ENCODE measurements around the gene CNOT6. TPM values are rescaled to one million over a fixed set of nuclear protein-coding genes. Genes with fewer than 3 reads are reported as not detected.
A peak's percentile ranks its signal among the peaks of the same experiment; 100 is the strongest.
"Not testable (repeated sequence)": the region's sequence is repeated elsewhere in the genome, so short reads cannot be mapped to it uniquely, and the experiment has no call there.

CNOT6 gene
- total RNA-seq, 1 donor from 2014 or later = 49.7 TPM

DNA sequence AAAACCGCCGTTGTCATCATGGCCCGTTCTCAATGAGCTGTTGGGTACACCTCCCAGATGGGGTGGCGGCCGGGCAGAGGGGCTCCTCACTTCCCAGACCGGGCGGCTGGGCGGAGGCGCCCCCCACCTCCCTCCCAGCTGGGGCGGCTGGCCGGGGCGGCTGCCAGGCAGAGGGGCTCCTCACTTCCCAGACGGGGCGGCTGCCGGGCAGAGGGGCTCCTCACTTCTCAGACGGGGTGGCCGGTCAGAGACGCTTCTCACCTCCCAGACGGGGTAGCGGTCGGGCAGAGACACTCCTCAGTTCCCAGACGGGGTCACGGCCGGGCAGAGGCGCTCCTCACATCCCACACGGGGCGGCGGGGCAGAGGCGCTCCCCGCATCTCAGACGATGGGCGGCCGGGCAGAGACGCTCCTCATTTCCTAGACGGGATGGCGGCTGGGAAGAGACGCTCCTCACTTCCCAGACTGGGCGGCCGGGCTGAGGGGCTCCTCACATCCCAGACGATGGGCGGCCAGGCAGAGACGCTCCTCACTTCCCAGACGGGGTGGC, 36.9 kb downstream of the CNOT6 start:
- H3K4me3 Mint-ChIP-seq; H3K9me3 Mint-ChIP-seq; H3K27ac Mint-ChIP-seq; DNase-seq (ENCODE audit: low spot score); H3K27me3 Mint-ChIP-seq (ENCODE audit: insufficient read depth); intact Hi-C loops (cut with micrococcal nuclease): not testable (repeated sequence)
- H3K36me3 Mint-ChIP-seq (ENCODE audit: low read depth) = peaks cover 26% of the 10 kb centered on the region
- peaks cover 14% of the 10 kb centered on the region for H3K4me1 Mint-ChIP-seq (ENCODE audit: low read depth)

DNA sequence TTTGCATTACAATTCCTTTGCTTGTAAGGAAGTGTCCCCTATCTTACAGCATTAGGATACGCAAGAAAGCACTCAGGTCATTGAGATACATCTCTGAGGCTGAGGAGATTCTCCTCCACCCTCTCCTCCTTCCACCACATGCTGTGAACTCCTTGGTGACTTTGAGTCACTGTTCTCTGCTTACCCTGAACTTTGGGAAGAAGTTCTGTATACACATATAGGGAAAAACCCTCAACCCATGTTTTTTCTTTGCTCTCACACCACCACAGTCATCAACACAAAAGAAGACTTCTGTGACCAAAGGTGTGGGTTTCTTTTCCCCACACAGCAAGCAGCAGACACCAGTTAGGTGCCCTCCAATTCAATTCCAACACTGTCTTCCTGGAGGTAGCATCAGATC, 38.1 kb downstream of the CNOT6 start:
- Mint-ChIP-seq H3K27me3 (ENCODE audit: insufficient read depth) (no peaks in the 10 kb centered on the region), H3K4me1 (ENCODE audit: low read depth) (peaks cover 15% of the 10 kb centered on the region), H3K4me3 (no peak overlapping the region), H3K36me3 (ENCODE audit: low read depth) (peaks cover 32% of the 10 kb centered on the region), H3K27ac (peak overlapping the region; percentile 18), H3K9me3 (no peaks in the 10 kb centered on the region)
- intact Hi-C loops (cut with micrococcal nuclease) = no loop called here
- DNase-seq (ENCODE audit: low spot score) = no peak

DNA sequence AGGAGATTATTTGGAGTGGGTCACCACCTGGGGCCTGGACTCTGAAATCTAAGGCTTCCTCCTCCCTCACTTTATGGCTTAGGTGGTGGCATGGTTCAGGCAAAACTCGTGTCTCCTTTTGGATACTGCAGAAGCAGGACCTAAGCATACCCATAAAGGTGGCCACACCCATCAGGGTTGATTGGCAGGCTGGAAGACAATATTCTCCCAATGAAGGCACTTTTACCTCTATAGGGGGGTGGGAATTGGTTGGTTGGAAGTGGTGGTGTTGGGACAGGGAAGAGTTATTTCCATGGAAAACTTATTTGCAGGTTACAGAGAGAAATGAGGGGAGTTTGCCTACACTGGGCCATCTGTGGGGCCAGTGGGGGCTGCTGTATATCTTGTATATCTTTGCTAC, 39.7 kb downstream of the CNOT6 start:
- H3K4me3 Mint-ChIP-seq = no peak overlapping the region
- H3K27ac Mint-ChIP-seq = no peak overlapping the region
- intact Hi-C loops (cut with micrococcal nuclease) = no loop called here
- DNase-seq (ENCODE audit: low spot score) = no peak
- peaks cover 34% of the 10 kb centered on the region for H3K36me3 Mint-ChIP-seq (ENCODE audit: low read depth)
- H3K27me3 Mint-ChIP-seq (ENCODE audit: insufficient read depth) = no peaks in the 10 kb centered on the region
- H3K9me3 Mint-ChIP-seq = no peaks in the 10 kb centered on the region
- peaks cover 17% of the 10 kb centered on the region for H3K4me1 Mint-ChIP-seq (ENCODE audit: low read depth)

DNA sequence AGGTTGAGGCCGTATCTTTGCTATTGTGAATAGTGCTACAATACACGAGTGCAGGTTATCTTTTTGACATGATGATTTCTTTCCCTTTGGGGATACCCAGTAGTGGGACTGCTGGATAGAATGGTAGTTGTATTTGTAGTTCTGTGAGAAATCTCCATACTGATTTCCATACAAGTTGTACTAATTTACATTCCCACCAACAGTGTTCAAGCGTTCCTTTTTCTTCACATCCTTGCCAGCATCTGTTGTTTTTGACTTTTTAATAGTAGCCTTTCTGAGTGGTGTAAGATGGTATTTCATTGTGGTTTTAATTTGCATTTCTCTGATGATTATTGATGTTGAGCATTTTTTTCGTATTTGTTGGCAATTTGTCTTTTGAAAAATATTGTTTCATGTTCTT, 41.4 kb downstream of the CNOT6 start:
- no peaks in the 10 kb centered on the region for H3K9me3 Mint-ChIP-seq
- H3K4me1 Mint-ChIP-seq (ENCODE audit: low read depth) = peaks cover 21% of the 10 kb centered on the region
- H3K4me3 Mint-ChIP-seq = no peak overlapping the region
- H3K27ac Mint-ChIP-seq = no peak overlapping the region
- H3K27me3 Mint-ChIP-seq (ENCODE audit: insufficient read depth) = no peaks in the 10 kb centered on the region
- no peak for DNase-seq (ENCODE audit: low spot score)
- H3K36me3 Mint-ChIP-seq (ENCODE audit: low read depth) = peaks cover 29% of the 10 kb centered on the region
- intact Hi-C loops (cut with micrococcal nuclease) = no loop called here

DNA sequence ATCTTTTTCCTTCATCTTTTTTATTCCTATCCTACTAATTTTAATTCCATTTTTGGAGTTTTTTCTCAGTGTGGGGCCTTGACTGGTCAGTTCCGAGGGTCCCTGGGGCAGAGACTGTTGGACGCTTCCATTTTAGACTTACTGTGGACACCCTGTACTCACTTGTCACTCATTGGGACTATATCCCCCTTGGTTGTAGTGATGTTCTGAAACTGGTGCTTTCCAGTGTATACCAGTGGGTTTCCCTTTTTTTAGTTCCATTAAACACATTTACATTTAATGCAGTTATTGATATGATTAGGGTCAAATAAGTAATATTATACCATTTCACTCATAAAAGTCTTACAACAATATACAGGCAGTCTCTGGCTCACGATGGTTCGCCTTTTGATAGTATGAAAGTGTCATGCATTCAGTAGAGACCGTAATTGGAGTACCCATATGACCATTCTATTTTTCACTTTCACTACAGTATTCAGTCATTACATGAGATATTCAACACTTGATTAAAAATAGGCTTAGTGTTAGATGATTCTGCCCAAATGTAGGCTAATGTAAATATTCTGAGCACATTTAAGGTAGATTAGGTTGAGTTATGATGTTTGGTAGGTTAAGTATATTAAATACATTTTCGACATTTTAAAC, 46.0 kb downstream of the CNOT6 start:
- no peaks in the 10 kb centered on the region for H3K27me3 Mint-ChIP-seq (ENCODE audit: insufficient read depth)
- H3K27ac Mint-ChIP-seq = peak overlapping the region; percentile 20
- H3K9me3 Mint-ChIP-seq = no peaks in the 10 kb centered on the region
- peaks cover 28% of the 10 kb centered on the region for H3K36me3 Mint-ChIP-seq (ENCODE audit: low read depth)
- intact Hi-C loops (cut with micrococcal nuclease) = no loop called here
- H3K4me1 Mint-ChIP-seq (ENCODE audit: low read depth) = peaks cover 11% of the 10 kb centered on the region
- H3K4me3 Mint-ChIP-seq = no peak overlapping the region
- DNase-seq (ENCODE audit: low spot score) = no peak

DNA sequence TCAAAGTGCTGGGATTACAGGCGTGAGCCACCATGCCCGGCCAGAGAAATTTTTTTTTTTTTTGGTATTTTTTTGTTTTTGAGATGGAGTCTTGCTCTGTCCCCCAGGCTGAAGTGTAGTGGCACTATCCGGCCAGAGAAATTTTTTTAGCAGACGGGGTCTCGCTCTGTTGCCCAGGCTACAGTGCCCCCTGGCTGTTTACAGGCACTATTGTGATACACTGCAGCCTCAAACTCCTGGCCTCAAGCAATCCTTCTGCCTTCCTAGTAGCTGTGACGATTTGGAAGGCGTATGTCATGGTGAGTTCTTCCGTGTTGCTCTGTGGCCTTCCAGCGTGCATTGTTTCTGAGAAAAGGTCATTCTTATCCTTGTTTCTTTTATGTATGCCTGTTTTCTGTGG, 47.5 kb downstream of the CNOT6 start:
- H3K4me3 Mint-ChIP-seq = no peak overlapping the region
- no peaks in the 10 kb centered on the region for H3K27me3 Mint-ChIP-seq (ENCODE audit: insufficient read depth)
- H3K36me3 Mint-ChIP-seq (ENCODE audit: low read depth) = peaks cover 30% of the 10 kb centered on the region
- no peaks in the 10 kb centered on the region for H3K9me3 Mint-ChIP-seq
- intact Hi-C loops (cut with micrococcal nuclease) = no loop called here
- H3K4me1 Mint-ChIP-seq (ENCODE audit: low read depth) = peaks cover 11% of the 10 kb centered on the region
- H3K27ac Mint-ChIP-seq = no peak overlapping the region
- DNase-seq (ENCODE audit: low spot score) = no peak

DNA sequence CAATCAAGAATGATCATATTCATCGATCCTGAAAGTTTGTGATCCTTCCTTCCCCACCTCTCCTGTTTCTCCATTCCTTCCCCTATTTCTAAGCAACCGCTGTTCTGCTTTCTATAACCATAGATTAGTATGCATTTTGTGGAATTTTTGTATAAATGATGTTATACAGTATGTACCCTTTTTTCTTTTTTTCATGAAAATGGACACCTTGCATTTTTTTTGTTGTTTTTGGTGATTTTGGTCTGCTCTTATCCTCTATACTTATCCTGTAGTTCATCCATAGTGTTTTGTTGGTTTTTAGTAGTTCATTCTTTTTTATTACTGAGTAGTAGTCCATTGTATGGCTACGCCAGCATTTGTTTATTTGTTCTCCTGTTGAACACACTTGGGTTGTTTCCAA, 51.1 kb downstream of the CNOT6 start:
- no peak overlapping the region for H3K27ac Mint-ChIP-seq
- H3K4me1 Mint-ChIP-seq (ENCODE audit: low read depth) = no peaks in the 10 kb centered on the region
- no peak overlapping the region for H3K4me3 Mint-ChIP-seq
- H3K36me3 Mint-ChIP-seq (ENCODE audit: low read depth) = peaks cover 24% of the 10 kb centered on the region
- no peaks in the 10 kb centered on the region for H3K27me3 Mint-ChIP-seq (ENCODE audit: insufficient read depth)
- intact Hi-C loops (cut with micrococcal nuclease) = no loop called here
- DNase-seq (ENCODE audit: low spot score) = no peak
- H3K9me3 Mint-ChIP-seq = no peaks in the 10 kb centered on the region

DNA sequence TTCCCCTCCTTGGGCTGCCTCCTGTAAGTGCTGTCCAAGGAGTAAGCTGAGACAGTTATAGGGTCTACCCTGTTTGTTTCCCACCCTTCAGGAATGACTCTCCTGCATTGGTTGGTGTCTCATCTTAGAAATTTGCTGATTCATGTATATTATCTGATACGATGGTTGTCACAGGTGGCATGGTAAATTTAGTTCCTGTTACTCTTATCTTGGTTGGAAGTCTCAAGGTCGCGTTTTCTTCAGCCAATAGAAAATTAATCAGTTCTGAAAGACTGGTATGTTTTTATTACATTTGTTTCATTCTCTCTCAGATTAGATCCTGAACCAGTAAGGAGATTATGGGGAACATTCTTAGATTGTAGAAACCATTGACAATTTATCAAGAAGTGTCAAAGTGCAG, 54.4 kb downstream of the CNOT6 start:
- Mint-ChIP-seq H3K27ac (no peak overlapping the region), H3K4me1 (ENCODE audit: low read depth) (peaks cover 4% of the 10 kb centered on the region), H3K9me3 (no peaks in the 10 kb centered on the region), H3K36me3 (ENCODE audit: low read depth) (peaks cover 25% of the 10 kb centered on the region), H3K4me3 (no peak overlapping the region), H3K27me3 (ENCODE audit: insufficient read depth) (no peaks in the 10 kb centered on the region)
- intact Hi-C loops (cut with micrococcal nuclease) = no loop called here
- no peak for DNase-seq (ENCODE audit: low spot score)

DNA sequence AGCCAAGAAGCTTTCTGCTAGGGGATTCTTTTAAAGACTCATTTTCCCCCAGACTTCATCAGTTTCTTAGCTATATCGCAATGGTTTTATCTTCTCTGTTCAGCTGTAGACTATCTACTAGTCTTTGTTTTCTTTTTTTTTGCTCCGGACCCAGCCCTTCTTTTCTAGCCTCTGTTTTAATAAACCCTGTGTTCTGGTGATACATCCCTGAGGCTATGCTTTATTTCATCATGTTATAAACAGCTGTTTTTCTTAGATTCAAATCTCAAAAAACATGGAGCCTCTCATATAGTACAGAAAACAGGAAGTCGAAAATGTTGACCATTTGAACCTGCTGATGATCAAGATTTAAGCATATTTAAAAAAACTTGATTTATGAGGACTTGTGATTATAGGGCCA, 59.4 kb downstream of the CNOT6 start:
- Mint-ChIP-seq H3K9me3 (no peaks in the 10 kb centered on the region), H3K4me1 (ENCODE audit: low read depth) (peaks cover 18% of the 10 kb centered on the region), H3K4me3 (no peak overlapping the region), H3K27ac (peak overlapping the region; percentile 40), H3K36me3 (ENCODE audit: low read depth) (peaks cover 39% of the 10 kb centered on the region), H3K27me3 (ENCODE audit: insufficient read depth) (no peaks in the 10 kb centered on the region)
- DNase-seq (ENCODE audit: low spot score) = no peak
- intact Hi-C loops (cut with micrococcal nuclease) = no loop called here

DNA sequence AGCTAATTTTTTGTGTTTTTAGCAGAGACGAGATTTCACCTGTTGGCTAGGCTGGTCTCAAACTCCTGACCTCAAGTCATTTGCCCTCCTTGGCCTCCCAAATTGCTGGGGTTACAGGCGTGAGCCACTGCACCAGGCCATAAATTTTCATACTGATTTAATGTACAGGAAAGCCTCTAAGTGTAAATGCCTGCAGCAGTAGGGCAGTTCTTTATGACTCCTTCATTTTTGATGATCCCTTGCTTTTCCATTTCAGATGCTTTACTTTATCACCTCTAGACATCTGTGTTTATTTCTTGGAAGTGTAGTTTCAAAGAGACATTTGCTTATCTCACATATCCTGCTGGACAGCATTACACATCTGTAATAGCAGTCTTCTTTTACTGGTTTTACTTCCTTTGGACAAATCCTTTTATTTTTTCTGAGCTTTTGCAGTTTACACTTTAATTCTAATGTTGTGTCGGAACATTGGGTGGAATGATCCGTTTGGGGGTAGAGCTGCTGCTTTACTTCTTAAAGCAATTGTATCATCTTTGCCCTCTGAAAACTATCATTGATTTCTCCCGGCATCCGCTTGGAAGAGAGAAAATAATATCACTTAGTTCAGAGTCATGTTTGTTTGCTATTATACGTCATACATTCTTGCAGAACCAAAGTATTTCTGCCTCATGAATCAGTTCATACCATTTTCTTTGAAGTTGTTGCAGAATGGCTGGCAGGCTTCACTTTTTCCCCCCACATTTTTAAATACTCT, 61.2 kb downstream of the CNOT6 start:
- no peak for DNase-seq (ENCODE audit: low spot score)
- peaks cover 42% of the 10 kb centered on the region for H3K36me3 Mint-ChIP-seq (ENCODE audit: low read depth)
- H3K4me3 Mint-ChIP-seq = no peak overlapping the region
- H3K4me1 Mint-ChIP-seq (ENCODE audit: low read depth) = peaks cover 18% of the 10 kb centered on the region
- intact Hi-C loops (cut with micrococcal nuclease) = no loop called here
- no peaks in the 10 kb centered on the region for H3K27me3 Mint-ChIP-seq (ENCODE audit: insufficient read depth)
- H3K27ac Mint-ChIP-seq = no peak overlapping the region
- H3K9me3 Mint-ChIP-seq = no peaks in the 10 kb centered on the region

DNA sequence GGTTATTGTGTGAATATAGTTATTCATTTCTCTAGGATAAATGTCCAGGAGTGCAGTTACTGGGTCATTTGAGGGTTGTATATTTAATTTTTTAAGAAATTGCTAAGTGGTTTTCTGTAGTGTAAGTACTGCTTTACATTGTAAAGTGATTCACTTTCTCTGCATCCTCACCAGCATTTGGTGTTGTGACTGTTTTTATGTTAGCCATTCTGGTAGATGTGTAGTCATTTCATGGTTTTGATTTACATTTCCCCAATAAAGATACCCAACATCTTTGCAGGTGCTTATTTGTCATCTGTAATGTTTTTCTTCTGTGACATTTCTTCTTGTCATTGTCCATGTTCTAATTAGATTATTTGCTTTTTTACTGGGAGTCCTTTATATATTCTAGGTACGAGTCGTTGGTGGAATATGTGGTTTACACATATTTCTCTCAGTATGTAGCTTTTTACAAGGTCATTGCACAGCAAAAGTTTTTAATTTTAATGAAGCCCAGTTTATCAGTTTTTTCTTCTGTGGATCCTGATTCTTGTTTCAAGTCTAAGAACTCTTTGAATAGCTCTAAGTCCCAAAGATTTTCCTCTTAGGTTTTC, 63.1 kb downstream of the CNOT6 start:
- H3K9me3 Mint-ChIP-seq = no peaks in the 10 kb centered on the region
- DNase-seq (ENCODE audit: low spot score) = no peak
- H3K36me3 Mint-ChIP-seq (ENCODE audit: low read depth) = peaks cover 48% of the 10 kb centered on the region
- H3K27me3 Mint-ChIP-seq (ENCODE audit: insufficient read depth) = no peaks in the 10 kb centered on the region
- intact Hi-C loops (cut with micrococcal nuclease) = no loop called here
- H3K4me3 Mint-ChIP-seq = no peak overlapping the region
- H3K4me1 Mint-ChIP-seq (ENCODE audit: low read depth) = peaks cover 25% of the 10 kb centered on the region
- no peak overlapping the region for H3K27ac Mint-ChIP-seq

DNA sequence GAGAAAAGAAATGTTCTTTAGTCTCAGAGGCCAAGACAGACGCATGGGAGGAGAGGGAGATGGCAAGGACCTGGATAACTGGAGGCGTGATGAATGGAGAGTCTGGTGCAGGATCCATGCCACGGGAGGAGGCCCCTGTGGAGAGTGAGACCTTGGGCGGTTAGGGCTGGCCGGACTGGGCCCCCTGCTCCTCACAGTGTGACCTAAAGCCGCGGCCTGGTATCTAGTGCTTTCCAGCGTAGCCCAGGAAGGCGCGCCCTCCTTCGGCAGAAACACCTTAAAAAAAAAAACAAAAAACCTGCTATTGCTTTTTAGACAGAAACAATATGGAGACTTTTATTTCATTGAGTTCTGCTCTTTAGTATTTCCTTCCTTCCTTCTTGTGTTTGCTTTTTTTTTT, 64.1 kb downstream of the CNOT6 start:
- H3K27me3 Mint-ChIP-seq (ENCODE audit: insufficient read depth) = no peaks in the 10 kb centered on the region
- H3K27ac Mint-ChIP-seq = no peak overlapping the region
- intact Hi-C loops (cut with micrococcal nuclease) = no loop called here
- DNase-seq (ENCODE audit: low spot score) = no peak
- H3K9me3 Mint-ChIP-seq = no peaks in the 10 kb centered on the region
- no peak overlapping the region for H3K4me3 Mint-ChIP-seq
- peaks cover 24% of the 10 kb centered on the region for H3K4me1 Mint-ChIP-seq (ENCODE audit: low read depth)
- peaks cover 44% of the 10 kb centered on the region for H3K36me3 Mint-ChIP-seq (ENCODE audit: low read depth)

DNA sequence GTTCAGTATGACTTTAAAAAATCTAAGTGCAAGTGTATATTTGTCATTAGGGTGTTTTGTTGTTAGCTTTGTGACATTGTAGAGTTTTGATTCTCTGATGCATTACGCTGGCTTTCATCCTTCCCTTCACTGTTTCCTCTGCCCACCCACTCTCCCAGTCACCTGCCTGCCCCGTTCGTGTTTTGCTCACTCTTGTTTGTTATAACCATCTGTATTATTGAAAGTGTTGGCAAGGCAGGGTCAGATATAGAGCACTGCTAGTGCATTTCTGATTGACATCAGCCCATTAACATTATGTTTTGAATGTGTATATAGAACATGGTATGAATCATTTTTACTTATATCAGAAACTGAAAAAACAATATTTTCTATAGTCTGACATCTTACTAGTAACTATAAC, 69.8 kb downstream of the CNOT6 start:
- Mint-ChIP-seq H3K4me3 (no peak overlapping the region), H3K36me3 (ENCODE audit: low read depth) (peaks cover 45% of the 10 kb centered on the region), H3K27ac (no peak overlapping the region), H3K27me3 (ENCODE audit: insufficient read depth) (no peaks in the 10 kb centered on the region), H3K9me3 (no peaks in the 10 kb centered on the region), H3K4me1 (ENCODE audit: low read depth) (peaks cover 22% of the 10 kb centered on the region)
- intact Hi-C loops (cut with micrococcal nuclease) = loop anchor here (10.0 kb wide), 1 partner anchor 69 kb away; the partner anchor contains the start of gene CNOT6
- DNase-seq (ENCODE audit: low spot score) = no peak

Measured in activated T-helper 1 cell treated with anti-CD3 and anti-CD28 coated beads, Interleukin-12 subunit alpha, Interleukin-12 subunit beta, Interleukin-2, Interleukin-4 antibody, amounts not matched to agents 30 ng/mL and 10 ng/mL and 1 ng/mL, durations not matched to agents 14 hours and 24 hours and 36 hours (primary cell).